Osteocyte (in vitro differentiated cells): ENCODE measurements around the gene CEP20. TPM values are rescaled to one million over a fixed set of nuclear protein-coding genes. Genes with fewer than 3 reads are reported as not detected.

Experiments
- DNase-seq: peaks from one replicate; pipeline ENCODE4 v3.0.0; 2021; ENCODE audit warnings: mixed read lengths; ENCODE audit not compliant: unreplicated experiment; ENCODE audit errors: extremely low spot score
- H3K27ac Mint-ChIP-seq: one replicate; pipeline ENCODE4 v1.8.0; 2021; ENCODE audit warnings: mild to moderate bottlenecking, mixed read lengths; ENCODE audit not compliant: unreplicated experiment
- H3K27me3 Mint-ChIP-seq: one replicate; pipeline ENCODE4 v1.8.0; 2021; ENCODE audit warnings: mixed read lengths; ENCODE audit not compliant: unreplicated experiment
- H3K36me3 Mint-ChIP-seq: one replicate; pipeline ENCODE4 v1.8.0; 2021; ENCODE audit warnings: mixed read lengths; ENCODE audit not compliant: unreplicated experiment
- H3K4me1 Mint-ChIP-seq: one replicate; pipeline ENCODE4 v1.8.0; 2021; ENCODE audit warnings: mixed read lengths; ENCODE audit not compliant: unreplicated experiment
- H3K4me3 Mint-ChIP-seq: one replicate; pipeline ENCODE4 v1.8.0; 2021; ENCODE audit warnings: mild to moderate bottlenecking, moderate library complexity, mixed read lengths; ENCODE audit not compliant: unreplicated experiment
- H3K9me3 Mint-ChIP-seq: one replicate; pipeline ENCODE4 v1.8.0; 2021; ENCODE audit warnings: mixed read lengths; ENCODE audit not compliant: unreplicated experiment
- CTCF ChIP-seq: fragments of 200-600 bp; sonication (generic); IDR thresholded peaks from 2 replicates; pipeline ENCODE4 v1.5.0; 2021; ENCODE audit warnings: antibody characterized with exemption, mild to moderate bottlenecking, moderate library complexity
- total RNA-seq: library from RNA; stranded (reverse); gene quantifications from 2 replicates; pipeline ENCODE4 v1.2.1, GENCODE V29; 2021

The CEP20 gene
- total RNA-seq, 1 donor from 2014 or later: 24.3 TPM

GRCh38 chr16:15906439-15906838, 18.0 kb upstream of the CEP20 start:
- no peak for TF ChIP-seq CTCF
- Mint-ChIP-seq H3K4me3 (no peak overlapping the region), H3K27me3 (peaks cover 3% of the 10 kb centered on the region), H3K4me1 (no peaks in the 10 kb centered on the region), H3K36me3 (peaks cover 1% of the 10 kb centered on the region), H3K9me3 (peaks cover 5% of the 10 kb centered on the region), H3K27ac (no peak overlapping the region)
- DNase-seq: no peak

GRCh38 chr16:15903960-15904359, 15.6 kb upstream of the CEP20 start:
- DNase-seq: no peak
- peaks cover 1% of the 10 kb centered on the region for H3K36me3 Mint-ChIP-seq
- H3K27ac Mint-ChIP-seq: no peak overlapping the region
- H3K9me3 Mint-ChIP-seq: peaks cover 5% of the 10 kb centered on the region
- H3K27me3 Mint-ChIP-seq: peaks cover 3% of the 10 kb centered on the region
- TF ChIP-seq CTCF: no peak
- H3K4me3 Mint-ChIP-seq: no peak overlapping the region
- no peaks in the 10 kb centered on the region for H3K4me1 Mint-ChIP-seq

- no peak for TF ChIP-seq CTCF
- no peak for DNase-seq
These were observed 12.6 kb upstream of the CEP20 start for GRCh38 chr16:15900901-15901500.

GRCh38 chr16:15900357-15900756, 12.0 kb upstream of the CEP20 start:
- Mint-ChIP-seq H3K4me1 (peaks cover 7% of the 10 kb centered on the region), H3K36me3 (no peaks in the 10 kb centered on the region), H3K27me3 (peaks cover 3% of the 10 kb centered on the region), H3K4me3 (no peak overlapping the region), H3K27ac (no peak overlapping the region), H3K9me3 (no peaks in the 10 kb centered on the region)
- DNase-seq: no peak
- no peak for TF ChIP-seq CTCF

More at GRCh38 chr16:15900901-15901500, 12.6 kb upstream of the CEP20 start:
- H3K4me3 Mint-ChIP-seq: no peak overlapping the region
- H3K4me1 Mint-ChIP-seq: peaks cover 7% of the 10 kb centered on the region
- no peak overlapping the region for H3K27ac Mint-ChIP-seq
- peaks cover under 1% of the 10 kb centered on the region for H3K9me3 Mint-ChIP-seq
- H3K27me3 Mint-ChIP-seq: peaks cover 3% of the 10 kb centered on the region
- no peaks in the 10 kb centered on the region for H3K36me3 Mint-ChIP-seq

GRCh38 chr16:15899538-15900100, 11.2 kb upstream of the CEP20 start:
- Mint-ChIP-seq H3K36me3 (no peaks in the 10 kb centered on the region), H3K9me3 (no peaks in the 10 kb centered on the region), H3K4me3 (no peak overlapping the region), H3K27ac (no peak overlapping the region), H3K27me3 (peaks cover 2% of the 10 kb centered on the region), H3K4me1 (peaks cover 7% of the 10 kb centered on the region)
- TF ChIP-seq CTCF: no peak
- no peak for DNase-seq
